Measurements from ENCODE around the gene RBBP8NL.

The RBBP8NL gene

DNA sequence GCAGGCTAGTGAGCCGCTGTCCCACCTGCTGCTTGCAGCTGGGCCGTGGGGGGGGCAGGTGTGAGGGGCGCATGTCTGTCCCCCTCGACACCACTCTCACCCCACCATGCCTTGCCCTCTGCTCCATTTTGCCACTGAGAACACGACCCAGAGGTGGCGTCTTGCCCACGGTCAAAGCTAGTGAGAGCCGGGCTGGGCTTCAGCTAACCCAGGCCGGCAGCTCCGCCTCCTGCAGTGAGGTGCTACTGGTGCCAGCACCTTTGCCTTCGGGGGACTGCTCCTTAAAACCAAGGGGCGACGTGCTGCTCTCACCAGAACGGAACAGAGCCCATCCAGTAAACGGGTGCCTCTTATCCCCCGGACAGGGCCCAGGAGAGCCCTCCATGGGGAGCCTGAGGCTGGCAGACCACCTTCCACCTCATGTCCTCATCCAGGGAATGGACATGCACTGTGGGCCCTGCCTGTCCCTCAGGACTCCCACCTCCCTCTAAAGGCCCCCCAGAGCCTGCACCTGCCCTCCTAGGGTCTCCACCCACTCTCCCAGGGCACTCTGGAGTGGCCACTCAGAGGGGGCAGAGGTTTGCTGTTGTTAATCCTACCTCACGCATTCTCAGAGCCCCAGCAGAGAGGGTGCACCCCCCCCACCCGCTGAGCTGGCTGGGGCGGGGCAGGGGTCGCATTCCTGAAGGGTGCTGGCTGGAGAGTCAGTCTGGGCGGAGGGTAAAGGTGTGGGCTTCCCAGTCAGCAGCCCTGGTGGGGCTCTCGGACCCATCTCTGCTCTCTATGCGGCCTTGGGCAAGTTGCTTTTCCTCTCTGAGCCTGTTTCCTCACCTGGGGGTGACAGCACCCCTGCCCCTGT, 2.9 kb downstream of the RBBP8NL start:
- TF ChIP-seq CTCF (IDR thresholded peaks at IDR 0.05; ENCODE audit: insufficient read depth, missing control alignments): no peak
- FAIRE-seq: no peak
- no peak for DNase-seq (ENCODE audit: insufficient read length, low spot score)

DNA sequence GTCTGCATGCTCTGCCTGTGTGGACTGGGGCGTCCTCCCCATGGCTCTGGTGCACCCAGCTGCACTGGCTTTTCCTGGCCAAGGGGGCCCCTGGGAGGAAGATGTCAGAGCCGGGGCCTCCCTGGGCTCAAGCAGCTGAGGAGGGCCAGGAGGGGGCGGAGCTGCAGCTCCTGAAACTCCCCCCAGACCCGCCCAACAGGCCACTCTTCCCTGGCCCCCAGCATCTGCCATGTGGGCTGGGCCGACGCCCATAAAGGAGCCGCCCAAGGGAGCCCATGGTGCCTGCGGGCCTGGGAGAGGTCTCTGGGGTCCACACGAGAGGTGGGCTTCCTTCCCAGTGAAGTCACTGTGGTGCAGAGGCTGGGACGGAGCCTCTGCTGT, 4.0 kb downstream of the RBBP8NL start:
- no peak for FAIRE-seq
- TF ChIP-seq CTCF (IDR thresholded peaks at IDR 0.05; ENCODE audit: insufficient read depth, missing control alignments): no peak

GRCh38 chr20:62422636-62423325, 4.6 kb downstream of the RBBP8NL start:
- no peak for TF ChIP-seq CTCF (IDR thresholded peaks at IDR 0.05; ENCODE audit: insufficient read depth, missing control alignments)
- FAIRE-seq (no peak), DNase-seq (ENCODE audit: insufficient read length, low spot score) (no peak)

More for the DNA sequence above, 4.0 kb downstream of the RBBP8NL start:
- no peak for DNase-seq (ENCODE audit: insufficient read length, low spot score)

DNA sequence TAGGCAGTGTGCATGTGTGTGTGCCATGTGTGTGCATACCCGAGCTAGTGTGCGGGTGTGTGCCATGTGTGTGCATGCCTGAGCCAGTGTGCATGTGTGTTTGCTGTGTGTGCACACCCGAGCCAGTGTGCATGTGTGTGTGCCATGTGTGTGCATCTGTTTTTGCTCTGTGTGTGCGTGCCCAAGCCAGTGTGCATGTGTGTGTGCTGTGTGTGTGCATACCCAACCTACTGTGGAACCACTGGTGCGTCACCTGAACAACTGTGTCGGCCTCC, 5.7 kb downstream of the RBBP8NL start:
- DNase-seq (ENCODE audit: insufficient read length, low spot score) (no peak), FAIRE-seq (no peak)
- no peak for TF ChIP-seq CTCF (IDR thresholded peaks at IDR 0.05; ENCODE audit: insufficient read depth, missing control alignments)

DNA sequence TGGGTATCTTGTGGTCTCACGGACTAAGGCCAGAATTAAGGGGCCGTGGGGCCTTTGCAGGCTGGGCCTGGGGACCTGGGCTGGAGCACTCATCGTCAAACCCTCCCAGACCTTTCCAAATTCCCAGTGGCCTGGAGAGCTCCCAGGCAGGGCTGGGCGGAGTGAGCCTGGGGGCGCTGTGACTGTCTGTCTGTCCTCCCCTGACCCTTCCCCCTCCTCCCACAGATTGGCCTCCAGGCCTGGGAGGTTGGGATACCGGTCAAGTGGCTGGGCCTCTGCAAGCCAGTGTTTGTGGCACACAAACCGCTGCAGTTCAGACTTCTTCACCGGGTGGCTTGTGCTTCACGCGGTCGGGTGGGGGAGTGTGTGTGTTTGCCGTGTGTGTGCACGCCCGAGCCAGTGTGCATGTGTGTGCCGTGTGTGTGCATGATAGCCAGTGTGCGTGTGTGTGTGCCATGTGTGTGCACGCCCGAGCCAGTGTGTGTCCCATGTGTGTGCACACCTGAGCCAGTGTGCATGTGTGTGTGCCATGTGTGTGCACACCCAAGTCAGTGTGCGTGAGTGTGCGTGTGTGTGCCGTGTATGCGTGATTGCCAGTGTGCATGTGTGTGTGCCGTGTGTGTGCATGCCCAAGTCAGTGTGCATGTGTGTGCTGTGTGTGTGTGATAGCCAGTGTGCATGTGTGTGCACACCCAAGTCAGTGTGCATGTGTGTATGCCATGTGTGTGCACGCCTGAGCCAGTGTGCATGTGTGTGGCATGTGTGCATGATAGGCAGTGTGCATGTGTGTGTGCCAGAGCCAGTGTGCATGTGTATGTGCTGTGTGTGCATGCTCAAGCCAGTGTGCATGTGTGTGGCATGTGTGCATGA, 6.3 kb downstream of the RBBP8NL start:
- no peak for FAIRE-seq
- no peak for DNase-seq (ENCODE audit: insufficient read length, low spot score)
- TF ChIP-seq CTCF (IDR thresholded peaks at IDR 0.05; ENCODE audit: insufficient read depth, missing control alignments): no peak

- no peak for TF ChIP-seq CTCF (IDR thresholded peaks at IDR 0.05; ENCODE audit: insufficient read depth, missing control alignments)
- FAIRE-seq: no peak
- DNase-seq (ENCODE audit: insufficient read length, low spot score): no peak
These were observed 7.6 kb downstream of the RBBP8NL start for GRCh38 chr20:62419759-62420158.
